Measurements from ENCODE around the gene CD40LG. TPM values are rescaled to one million over a fixed set of nuclear protein-coding genes. Genes with fewer than 3 reads are reported as not detected.

The CD40LG gene
- polyA plus RNA-seq, 3 donors = 0.14 to 0.34 (median 0.24) TPM

DNA sequence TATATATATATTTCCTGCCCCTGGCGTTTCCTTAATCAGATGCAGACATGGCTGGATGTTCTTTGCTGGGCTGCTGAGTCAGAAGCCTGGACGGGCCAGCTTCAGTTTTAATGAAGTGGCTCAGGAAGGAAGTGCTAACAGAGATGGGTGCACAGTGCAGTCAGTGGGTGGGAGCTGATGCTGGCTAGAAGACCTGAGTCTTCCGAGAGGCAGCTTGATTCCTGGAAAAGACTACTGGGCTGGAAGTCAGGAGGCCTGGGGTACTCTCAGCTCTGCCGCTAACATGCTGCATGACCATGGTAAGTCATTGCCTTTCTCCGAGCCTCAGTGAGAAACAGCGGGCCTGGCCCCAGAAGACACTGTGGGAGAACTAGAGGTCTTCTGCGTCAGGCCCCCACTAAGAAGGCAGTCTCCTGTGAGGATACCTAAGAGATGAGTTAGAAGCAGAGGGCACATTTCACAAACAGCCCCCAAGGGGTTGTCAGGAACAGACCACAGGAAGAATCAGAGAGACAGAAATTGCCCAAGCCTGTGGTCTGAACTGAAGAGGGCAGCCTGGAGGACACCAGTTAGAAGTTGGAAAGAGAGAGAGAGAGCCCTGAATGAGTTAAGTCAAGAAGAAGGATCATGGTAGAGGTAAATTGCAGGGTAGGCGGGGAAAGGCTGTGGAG, 8.3 kb upstream of the CD40LG start:
- no peak overlapping the region for H3K27ac ChIP-seq (ENCODE audit: low read depth, low read length)
- WGBS, 3 donors = 56 to 66% (median 60%) methylated on average over 8 of the region's 8 CpGs

GRCh38 chrX:136643243-136643642, 4.7 kb upstream of the CD40LG start:
- H3K27ac ChIP-seq (ENCODE audit: low read depth, low read length) = no peak overlapping the region
- WGBS, 3 donors = 48 to 80% (median 62%) methylated on average over 1 of the region's 1 CpG

GRCh38 chrX:136646602-136647239, 1.2 kb upstream of the CD40LG start:
- H3K27ac ChIP-seq (ENCODE audit: low read depth, low read length) = no peak overlapping the region
- WGBS, 3 donors = 50 to 85% (median 61%) methylated on average over 5 of the region's 5 CpGs

GRCh38 chrX:136650811-136651210, 2.9 kb downstream of the CD40LG start:
- H3K27ac ChIP-seq (ENCODE audit: low read depth, low read length) = no peak overlapping the region
- 84 to 95% (median 89%) methylated on average over 3 of the region's 3 CpGs for WGBS, 3 donors

GRCh38 chrX:136652822-136653723, 5.1 kb downstream of the CD40LG start:
- H3K27ac ChIP-seq (ENCODE audit: low read depth, low read length) = no peak overlapping the region
- WGBS, 3 donors = 65 to 84% (median 66%) methylated on average over 6 of the region's 6 CpGs

DNA sequence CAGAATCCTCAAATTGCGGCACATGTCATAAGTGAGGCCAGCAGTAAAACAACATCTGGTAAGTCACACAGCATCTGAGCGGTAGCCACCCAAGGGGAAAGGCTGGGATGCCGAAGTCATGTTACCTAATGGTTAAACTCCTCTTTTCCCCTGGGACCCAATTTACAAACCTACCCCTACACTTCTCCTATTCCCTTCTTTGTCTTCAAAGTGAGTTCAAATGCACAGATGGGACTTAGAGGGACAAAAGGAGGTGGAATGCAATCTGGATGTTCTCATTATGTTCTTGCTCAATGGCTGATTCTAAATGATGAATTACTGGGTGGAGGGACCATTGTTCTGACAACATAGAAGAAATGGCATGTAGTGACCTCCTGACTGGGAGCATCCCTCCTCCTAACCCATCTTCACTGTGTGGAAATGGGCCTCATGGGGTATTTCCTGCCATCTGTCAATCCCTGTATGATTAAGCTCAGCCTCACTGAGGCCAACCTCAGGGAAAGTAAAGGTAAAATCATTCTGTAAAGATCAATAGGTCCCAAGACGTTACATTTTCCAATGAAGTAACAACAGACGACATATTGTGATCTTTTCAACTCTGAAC, 8.5 kb downstream of the CD40LG start:
- whole genome bisulfite sequencing, 3 donors = 82 to 86% (median 83%) methylated on average over 5 of the region's 5 CpGs
- no peak overlapping the region for H3K27ac ChIP-seq (ENCODE audit: low read depth, low read length)

DNA sequence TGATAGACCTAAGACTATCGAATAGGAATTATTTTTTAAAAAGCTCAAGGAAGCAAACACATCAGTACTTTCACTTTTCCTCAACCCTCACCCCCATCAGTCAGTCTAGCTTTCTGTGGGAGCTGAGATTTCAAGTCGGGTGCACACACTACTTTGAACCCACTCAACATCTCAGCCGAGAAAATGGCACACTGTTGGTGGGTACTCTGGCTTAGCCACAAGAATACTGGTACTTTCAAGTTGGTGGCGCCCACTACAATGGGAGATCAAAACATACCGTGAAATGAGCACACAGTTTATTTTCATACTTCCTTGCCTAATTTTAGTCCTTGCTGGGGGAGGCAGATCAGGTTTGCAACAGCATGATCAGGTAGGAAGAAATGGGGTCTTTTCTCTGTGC, 10.2 kb downstream of the CD40LG start:
- no peak overlapping the region for H3K27ac ChIP-seq (ENCODE audit: low read depth, low read length)
- WGBS, 3 donors = 74 to 90% (median 75%) methylated on average over 5 of the region's 5 CpGs

- no peak overlapping the region for H3K27ac ChIP-seq (ENCODE audit: low read depth, low read length)
- WGBS, 3 donors = 82 to 92% (median 91%) methylated on average over 9 of the region's 9 CpGs
Observed at GRCh38 chrX:136659174-136659573, 11.2 kb downstream of the CD40LG start.

DNA sequence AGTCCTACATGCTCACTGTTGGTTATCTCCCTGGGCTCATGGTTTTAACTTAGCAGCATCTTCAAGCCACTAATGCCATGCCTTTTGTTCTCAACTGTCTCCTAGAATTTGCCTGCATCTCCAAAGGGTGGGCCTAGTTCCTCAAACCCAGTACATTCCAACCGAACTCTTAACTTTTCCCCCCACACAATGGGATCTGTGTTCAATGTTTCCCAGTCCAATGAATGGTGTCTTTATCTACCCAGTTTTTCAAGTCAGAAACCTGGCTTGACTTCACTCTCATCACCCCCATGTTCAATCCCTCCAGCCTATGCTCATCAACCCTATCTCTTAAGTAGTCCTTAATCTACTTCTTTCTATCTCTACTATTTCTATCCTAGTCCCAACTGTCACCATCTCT, 12.9 kb downstream of the CD40LG start:
- H3K27ac ChIP-seq (ENCODE audit: low read depth, low read length) = no peak overlapping the region
- WGBS, 3 donors = 80 to 92% methylated on average over 1 of the region's 1 CpG; no CpG with 5 or more reads in 1 of the 3 donors

- no peak overlapping the region for H3K27ac ChIP-seq (ENCODE audit: low read depth, low read length)
- WGBS, 3 donors = 39 to 64% (median 42%) methylated on average over 2 of the region's 2 CpGs
Observed at GRCh38 chrX:136662104-136662503, 14.1 kb downstream of the CD40LG start.

DNA sequence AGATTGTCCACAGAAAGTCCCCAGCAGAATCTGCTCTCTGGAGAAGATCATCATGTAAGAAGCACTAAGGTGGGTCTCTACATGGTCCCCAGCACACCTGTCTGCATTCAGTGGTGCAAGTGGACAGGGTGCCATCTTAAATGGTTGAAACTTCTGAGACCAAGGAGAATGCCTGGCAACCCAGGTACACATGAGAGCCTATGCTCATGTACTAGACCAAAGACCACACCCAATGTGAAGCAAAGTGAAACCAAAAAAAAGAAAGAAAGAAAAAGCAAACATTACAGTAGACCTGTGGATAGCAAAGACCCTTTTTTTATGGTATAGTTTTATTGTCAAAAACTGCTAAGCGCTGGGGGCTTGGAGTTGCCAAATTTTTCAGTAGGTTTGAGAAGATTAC, 15.0 kb downstream of the CD40LG start:
- WGBS, 3 donors = 82 to 100% (median 98%) methylated on average over 1 of the region's 1 CpG
- no peak overlapping the region for H3K27ac ChIP-seq (ENCODE audit: low read depth, low read length)

DNA sequence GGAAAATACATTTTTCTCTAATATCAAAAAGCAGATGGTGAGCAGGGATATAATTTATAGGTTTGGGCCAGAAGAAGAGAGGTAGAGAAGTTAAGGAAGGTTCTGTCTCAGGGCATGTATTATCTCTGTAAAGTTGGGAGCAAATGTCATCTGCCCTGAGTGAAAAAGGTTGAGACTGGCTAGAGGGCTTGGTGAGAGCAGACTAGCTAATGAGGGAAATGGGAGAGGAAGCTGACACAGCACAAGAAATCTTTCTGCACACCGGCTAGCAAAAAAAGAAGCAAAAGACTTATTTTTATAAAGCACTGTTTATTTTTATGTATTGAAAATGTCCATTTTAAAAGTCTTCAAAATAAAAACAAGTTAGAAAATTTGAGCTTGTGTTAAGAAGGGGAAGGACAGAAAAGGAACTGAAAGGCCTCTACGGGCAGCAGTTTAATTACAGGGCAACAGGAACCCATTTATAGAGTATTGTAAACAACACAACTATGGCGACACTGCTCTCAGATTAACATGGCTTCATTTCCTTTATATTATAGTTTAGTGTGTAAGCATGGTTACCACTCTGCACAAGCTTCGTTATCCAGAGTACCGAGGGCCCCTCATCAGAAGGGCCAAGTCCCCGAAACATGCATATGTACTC, 17.4 kb downstream of the CD40LG start:
- no peak overlapping the region for H3K27ac ChIP-seq (ENCODE audit: low read depth, low read length)
- WGBS, 3 donors = 77 to 96% (median 81%) methylated on average over 6 of the region's 6 CpGs

DNA sequence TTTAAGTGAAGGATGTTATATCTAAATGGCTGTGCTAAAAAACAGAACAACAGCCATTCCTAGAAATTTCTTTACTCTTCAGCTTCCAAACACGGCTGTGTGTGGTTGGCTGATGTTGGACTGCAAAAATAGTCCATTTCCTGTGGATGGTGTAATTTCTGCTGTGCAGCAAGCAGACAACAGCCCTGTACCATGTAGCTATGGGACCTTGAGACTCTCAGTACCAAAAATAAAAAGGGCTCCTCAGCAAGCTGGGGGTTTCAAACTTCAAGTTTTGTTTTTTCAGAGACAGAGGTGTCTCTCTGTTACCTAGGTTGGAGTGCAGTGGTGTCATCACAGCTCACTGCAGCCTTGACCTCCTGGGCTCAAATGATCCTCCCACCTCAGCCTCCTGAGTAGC, 18.1 kb downstream of the CD40LG start:
- WGBS, 3 donors = 33 to 77% (median 64%) methylated on average over 1 of the region's 1 CpG
- no peak overlapping the region for H3K27ac ChIP-seq (ENCODE audit: low read depth, low read length)

DNA sequence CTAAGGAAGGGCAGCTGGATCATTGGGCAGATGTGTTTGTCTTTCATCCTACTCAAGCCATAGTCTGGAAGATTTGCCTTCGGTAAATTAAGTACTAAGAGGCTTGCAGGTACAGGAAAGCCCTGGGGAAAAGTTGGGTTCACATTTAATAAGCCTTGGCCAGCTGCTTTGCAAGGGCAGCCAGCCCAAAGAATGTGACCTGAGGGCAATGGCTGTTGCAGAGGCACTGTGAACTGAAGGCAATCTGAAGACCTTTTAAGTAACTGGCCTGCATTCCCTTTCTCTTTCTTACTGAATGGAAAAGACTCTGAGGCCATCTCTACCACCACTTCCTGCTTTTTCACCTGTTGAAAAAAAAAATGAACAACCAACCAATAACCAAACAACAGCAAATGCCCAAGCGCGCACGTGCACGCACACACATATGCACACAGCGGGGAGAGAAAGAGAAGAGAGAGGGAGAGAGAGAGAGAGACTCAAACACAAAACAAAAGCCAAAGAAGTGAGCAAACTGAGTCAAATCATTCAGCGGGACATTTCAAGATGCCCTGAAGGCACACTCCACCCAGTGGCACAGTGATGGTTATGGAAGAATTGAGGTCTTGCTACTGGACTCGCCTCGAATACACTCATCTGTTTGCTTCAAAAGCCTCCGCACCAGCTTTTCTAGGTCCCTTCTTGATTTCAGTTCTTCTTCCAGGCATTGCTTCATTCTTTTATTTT, 19.6 kb downstream of the CD40LG start:
- no peak overlapping the region for H3K27ac ChIP-seq (ENCODE audit: low read depth, low read length)
- WGBS, 3 donors = 82 to 96% (median 89%) methylated on average over 10 of the region's 10 CpGs

GRCh38 chrX:136671006-136671610, 23.1 kb downstream of the CD40LG start:
- H3K27ac ChIP-seq (ENCODE audit: low read depth, low read length) = no peak overlapping the region
- 77 to 93% (median 92%) methylated on average over 3 of the region's 3 CpGs for WGBS, 3 donors

DNA sequence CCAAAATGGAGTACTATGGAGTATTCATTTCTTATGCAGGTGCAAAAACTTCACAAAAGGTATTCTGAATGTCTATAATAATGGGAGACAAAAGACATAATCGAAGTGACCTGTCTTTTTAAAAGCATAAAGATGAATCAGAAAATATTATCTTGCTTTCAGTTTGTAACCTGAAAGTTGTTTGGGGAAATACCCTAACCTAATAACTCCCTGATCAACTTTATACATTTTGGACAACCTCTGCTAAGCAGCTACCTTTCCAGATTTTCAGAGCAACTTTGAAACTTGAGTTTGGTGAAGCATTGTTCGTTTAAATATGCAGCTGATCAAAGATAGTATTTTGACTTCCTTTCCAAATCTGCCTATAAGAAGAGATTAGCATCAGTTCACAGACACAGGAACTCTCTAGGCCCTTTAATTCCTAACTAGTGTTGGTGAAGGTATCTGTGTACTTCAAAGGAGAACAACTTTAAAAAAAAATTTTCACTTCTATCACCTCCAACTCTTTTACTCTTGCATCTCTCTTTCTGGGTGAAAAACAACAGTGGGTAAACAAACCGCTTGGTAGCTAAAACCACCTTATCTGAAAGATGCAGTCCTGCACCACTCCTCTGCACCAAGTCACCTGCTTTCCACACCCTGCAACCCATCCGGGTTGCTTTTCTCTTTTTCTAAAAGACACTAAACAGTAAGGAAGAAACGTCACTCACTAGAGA, 26.5 kb downstream of the CD40LG start:
- no peak overlapping the region for H3K27ac ChIP-seq (ENCODE audit: low read depth, low read length)
- 63 to 82% (median 66%) methylated on average over 5 of the region's 5 CpGs for WGBS, 3 donors

DNA sequence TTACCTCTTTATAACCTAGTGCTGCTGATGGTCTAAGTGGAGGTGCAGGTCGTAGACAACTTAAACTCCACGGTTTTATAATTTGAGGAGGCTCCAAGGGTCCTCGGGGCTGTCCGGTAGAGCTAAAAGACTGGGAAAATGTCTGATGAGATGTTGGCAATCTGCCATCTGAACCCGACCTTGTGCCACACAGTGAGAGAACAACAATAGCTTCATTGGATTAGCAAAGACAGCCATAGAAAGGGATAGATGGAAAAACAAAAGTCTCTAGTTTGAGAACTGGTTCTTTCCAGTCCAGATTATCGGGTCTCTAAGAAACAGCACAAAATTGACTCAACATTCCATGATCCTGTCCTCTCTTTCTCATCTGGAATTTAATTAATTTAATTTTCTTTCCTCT, 31.6 kb downstream of the CD40LG start:
- 63 to 85% (median 68%) methylated on average over 6 of the region's 6 CpGs for WGBS, 3 donors
- H3K27ac ChIP-seq (ENCODE audit: low read depth, low read length) = no peak overlapping the region

Data from adipose tissue (tissue), 3 donors.